RPMI8226 (cell line): ENCODE results near the gene FAM118A.
"Not testable (repeated sequence)": the region's sequence is repeated elsewhere in the genome, so short reads cannot be mapped to it uniquely, and the experiment has no call there.

Experiments used
- DNase-seq: peaks from one replicate; pipeline ENCODE4 v3.0.0-alpha.2; 2015

The FAM118A gene

GRCh38 chr22:45284705-45285262 lies 24.9 kb upstream of the FAM118A start, which contains the start of gene UPK3A:
Gene UPK3A (plus strand): TSS chr22:45284949. CDS start chr22:45285014, 65 bp downstream.
- peak; percentile 72 for DNase-seq

- DNase-seq, result no peak
Observed at GRCh38 chr22:45285263-45286058, 24.3 kb upstream of the FAM118A start.

- no peak for DNase-seq
Observed at GRCh38 chr22:45286854-45287551, 22.7 kb upstream of the FAM118A start.

GRCh38 chr22:45290410-45290936 lies 19.3 kb upstream of the FAM118A start:
- no peak for DNase-seq

GRCh38 chr22:45291061-45291930 lies 18.4 kb upstream of the FAM118A start:
- DNase-seq, result no peak

GRCh38 chr22:45291931-45292290 lies 17.8 kb upstream of the FAM118A start:
- DNase-seq, result no peak

- DNase-seq, result no peak
Observed at GRCh38 chr22:45292731-45293442, 16.8 kb upstream of the FAM118A start.

GRCh38 chr22:45294030-45294429 lies 15.7 kb upstream of the FAM118A start:
- DNase-seq, result no peak

GRCh38 chr22:45295004-45295403 lies 14.7 kb upstream of the FAM118A start:
- not testable (repeated sequence) for DNase-seq

GRCh38 chr22:45295492-45295891 lies 14.2 kb upstream of the FAM118A start:
- DNase-seq, result no peak

- DNase-seq, result no peak
Observed at GRCh38 chr22:45296628-45297297, 13.0 kb upstream of the FAM118A start.

- no peak for DNase-seq
Observed at GRCh38 chr22:45298934-45299505, 10.7 kb upstream of the FAM118A start.

- no peak for DNase-seq
Observed at GRCh38 chr22:45302751-45303150, 7.0 kb upstream of the FAM118A start.

- DNase-seq, result no peak
Observed at GRCh38 chr22:45303181-45303580, 6.6 kb upstream of the FAM118A start.

- no peak for DNase-seq
Observed at GRCh38 chr22:45304971-45305370, 4.8 kb upstream of the FAM118A start.

- DNase-seq, result no peak
Observed at GRCh38 chr22:45305456-45306075, 4.2 kb upstream of the FAM118A start.

- DNase-seq, result no peak
Observed at GRCh38 chr22:45306139-45306538, 3.6 kb upstream of the FAM118A start.

GRCh38 chr22:45308391-45308956 lies 1.3 kb upstream of the FAM118A start:
- no peak for DNase-seq

GRCh38 chr22:45308957-45309421 lies 745 bp upstream of the FAM118A start:
- no peak for DNase-seq

GRCh38 chr22:45310331-45310976 lies 720 bp downstream of the FAM118A start:
- DNase-seq, result no peak
